Measurements from ENCODE around the gene GPR42.

The GPR42 gene

DNA sequence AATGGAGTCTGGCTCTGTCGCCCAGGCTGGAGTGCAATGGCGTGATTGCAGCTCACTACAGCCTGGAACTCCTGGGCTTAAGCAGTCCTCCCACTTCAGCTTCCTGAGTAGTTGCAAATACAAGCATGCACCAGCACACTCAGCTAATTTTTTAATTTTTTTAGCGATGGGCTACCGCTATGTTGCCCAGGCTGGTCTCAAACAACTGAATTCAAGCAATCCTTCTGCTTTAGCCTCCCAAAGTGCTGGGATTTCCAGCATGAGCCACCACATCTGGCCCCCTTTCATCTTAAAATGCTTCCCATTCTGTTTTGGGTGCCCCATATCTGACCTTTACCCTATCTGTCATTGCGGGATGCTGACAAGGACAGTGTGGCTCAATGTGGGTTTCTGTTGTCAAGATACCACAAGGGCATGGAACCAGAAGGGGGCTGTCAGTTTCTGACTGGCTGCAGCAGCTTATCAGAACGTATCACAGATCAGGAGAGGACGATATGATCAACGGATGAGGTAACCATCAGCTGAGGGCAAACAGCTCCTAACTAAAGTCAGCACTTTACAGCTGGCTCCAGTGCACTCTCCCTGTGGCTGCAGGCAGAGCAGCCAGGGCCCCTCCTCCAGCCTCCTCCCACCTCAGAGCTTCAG, 32.4 kb downstream of the GPR42 start:
- TF ChIP-seq, protein P1, sequence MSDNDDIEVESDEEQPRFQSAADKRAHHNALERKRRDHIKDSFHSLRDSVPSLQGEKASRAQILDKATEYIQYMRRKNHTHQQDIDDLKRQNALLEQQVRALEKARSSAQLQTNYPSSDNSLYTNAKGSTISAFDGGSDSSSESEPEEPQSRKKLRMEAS (IDR thresholded peaks at IDR 0.05), result no peak
- TF ChIP-seq, protein P2, sequence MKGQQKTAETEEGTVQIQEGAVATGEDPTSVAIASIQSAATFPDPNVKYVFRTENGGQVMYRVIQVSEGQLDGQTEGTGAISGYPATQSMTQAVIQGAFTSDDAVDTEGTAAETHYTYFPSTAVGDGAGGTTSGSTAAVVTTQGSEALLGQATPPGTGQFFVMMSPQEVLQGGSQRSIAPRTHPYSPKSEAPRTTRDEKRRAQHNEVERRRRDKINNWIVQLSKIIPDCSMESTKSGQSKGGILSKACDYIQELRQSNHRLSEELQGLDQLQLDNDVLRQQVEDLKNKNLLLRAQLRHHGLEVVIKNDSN (IDR thresholded peaks at IDR 0.05), result no peak
- no peak for TF ChIP-seq TEAD4 (IDR thresholded peaks at IDR 0.05)
- TF ChIP-seq CREB1 (IDR thresholded peaks at IDR 0.05; ENCODE audit: low read depth), result no peak
- TF ChIP-seq FOXM1 (IDR thresholded peaks at IDR 0.05; ENCODE audit: borderline replicate concordance, low read depth), result no peak
- TF ChIP-seq NFIC (IDR thresholded peaks at IDR 0.05), result no peak
- TF ChIP-seq CEBPB (IDR thresholded peaks at IDR 0.05), result no peak
- TF ChIP-seq TCF12 (IDR thresholded peaks at IDR 0.05; ENCODE audit: low read depth), result no peak
- no peak for TF ChIP-seq ZBTB7A (IDR thresholded peaks at IDR 0.05; ENCODE audit: low read depth)
- no peak for TF ChIP-seq RAD21 (IDR thresholded peaks at IDR 0.05; ENCODE audit: low read depth)
- TF ChIP-seq EGR1 (IDR thresholded peaks at IDR 0.05), result no peak
- no peak for TF ChIP-seq EP300 (IDR thresholded peaks at IDR 0.05; ENCODE audit: borderline replicate concordance)
- TF ChIP-seq YY1 (IDR thresholded peaks at IDR 0.05; ENCODE audit: low read depth), result no peak
- no peak for TF ChIP-seq TAF1 (IDR thresholded peaks at IDR 0.05; ENCODE audit: low read depth)

DNA sequence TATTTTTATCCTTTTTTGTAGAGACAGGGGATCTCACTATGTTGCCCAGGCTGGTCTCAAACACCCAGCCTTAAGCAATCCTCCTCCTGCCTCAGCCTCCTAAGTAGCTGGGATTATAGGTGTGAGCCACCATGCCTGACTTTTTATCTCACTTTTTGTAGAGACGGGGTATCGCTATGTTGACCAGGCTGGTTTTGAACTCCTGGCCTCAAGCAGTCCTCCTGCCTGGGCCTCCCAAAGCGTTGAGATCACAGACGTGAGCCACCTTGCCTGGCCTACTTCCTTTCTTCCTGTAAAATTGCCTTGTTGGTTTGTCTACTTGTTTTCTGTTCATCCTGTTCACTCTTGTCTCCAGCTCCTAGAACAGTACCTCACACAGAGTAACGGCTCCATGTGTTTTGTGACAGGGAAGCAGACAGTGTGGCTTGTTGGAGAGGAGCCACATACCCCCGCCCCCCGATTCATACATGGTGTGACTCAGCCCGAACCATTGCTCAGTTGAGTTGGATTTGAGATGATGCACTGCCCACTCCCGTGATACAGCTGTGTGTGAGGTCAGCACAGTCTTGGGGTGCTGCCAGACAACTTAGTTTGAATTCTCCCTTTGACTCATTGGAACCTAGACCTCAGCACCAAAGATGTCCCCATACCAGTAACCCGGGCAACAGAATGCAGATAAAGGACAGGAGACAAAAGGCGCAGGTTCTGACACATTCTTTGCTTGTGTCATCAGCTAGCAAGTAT, 34.2 kb downstream of the GPR42 start:
- TF ChIP-seq CEBPB (IDR thresholded peaks at IDR 0.05), result no peak
- no peak for TF ChIP-seq NFIC (IDR thresholded peaks at IDR 0.05)
- no peak for TF ChIP-seq FOXM1 (IDR thresholded peaks at IDR 0.05; ENCODE audit: borderline replicate concordance, low read depth)
- TF ChIP-seq ZBTB7A (IDR thresholded peaks at IDR 0.05; ENCODE audit: low read depth), result no peak
- TF ChIP-seq TAF1 (IDR thresholded peaks at IDR 0.05; ENCODE audit: low read depth), result no peak
- no peak for TF ChIP-seq CREB1 (IDR thresholded peaks at IDR 0.05; ENCODE audit: low read depth)
- no peak for TF ChIP-seq EP300 (IDR thresholded peaks at IDR 0.05; ENCODE audit: borderline replicate concordance)
- TF ChIP-seq, protein P1 (IDR thresholded peaks at IDR 0.05), result no peak
- TF ChIP-seq, protein P2 (IDR thresholded peaks at IDR 0.05), result no peak
- no peak for TF ChIP-seq RAD21 (IDR thresholded peaks at IDR 0.05; ENCODE audit: low read depth)
- no peak for TF ChIP-seq TEAD4 (IDR thresholded peaks at IDR 0.05)
- TF ChIP-seq, protein P3, sequence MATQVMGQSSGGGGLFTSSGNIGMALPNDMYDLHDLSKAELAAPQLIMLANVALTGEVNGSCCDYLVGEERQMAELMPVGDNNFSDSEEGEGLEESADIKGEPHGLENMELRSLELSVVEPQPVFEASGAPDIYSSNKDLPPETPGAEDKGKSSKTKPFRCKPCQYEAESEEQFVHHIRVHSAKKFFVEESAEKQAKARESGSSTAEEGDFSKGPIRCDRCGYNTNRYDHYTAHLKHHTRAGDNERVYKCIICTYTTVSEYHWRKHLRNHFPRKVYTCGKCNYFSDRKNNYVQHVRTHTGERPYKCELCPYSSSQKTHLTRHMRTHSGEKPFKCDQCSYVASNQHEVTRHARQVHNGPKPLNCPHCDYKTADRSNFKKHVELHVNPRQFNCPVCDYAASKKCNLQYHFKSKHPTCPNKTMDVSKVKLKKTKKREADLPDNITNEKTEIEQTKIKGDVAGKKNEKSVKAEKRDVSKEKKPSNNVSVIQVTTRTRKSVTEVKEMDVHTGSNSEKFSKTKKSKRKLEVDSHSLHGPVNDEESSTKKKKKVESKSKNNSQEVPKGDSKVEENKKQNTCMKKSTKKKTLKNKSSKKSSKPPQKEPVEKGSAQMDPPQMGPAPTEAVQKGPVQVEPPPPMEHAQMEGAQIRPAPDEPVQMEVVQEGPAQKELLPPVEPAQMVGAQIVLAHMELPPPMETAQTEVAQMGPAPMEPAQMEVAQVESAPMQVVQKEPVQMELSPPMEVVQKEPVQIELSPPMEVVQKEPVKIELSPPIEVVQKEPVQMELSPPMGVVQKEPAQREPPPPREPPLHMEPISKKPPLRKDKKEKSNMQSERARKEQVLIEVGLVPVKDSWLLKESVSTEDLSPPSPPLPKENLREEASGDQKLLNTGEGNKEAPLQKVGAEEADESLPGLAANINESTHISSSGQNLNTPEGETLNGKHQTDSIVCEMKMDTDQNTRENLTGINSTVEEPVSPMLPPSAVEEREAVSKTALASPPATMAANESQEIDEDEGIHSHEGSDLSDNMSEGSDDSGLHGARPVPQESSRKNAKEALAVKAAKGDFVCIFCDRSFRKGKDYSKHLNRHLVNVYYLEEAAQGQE (IDR thresholded peaks at IDR 0.05; ENCODE audit: low read depth), result no peak
- no peak for TF ChIP-seq YY1 (IDR thresholded peaks at IDR 0.05; ENCODE audit: low read depth)
- TF ChIP-seq TCF12 (IDR thresholded peaks at IDR 0.05; ENCODE audit: low read depth), result no peak
- TF ChIP-seq EGR1 (IDR thresholded peaks at IDR 0.05), result no peak

DNA sequence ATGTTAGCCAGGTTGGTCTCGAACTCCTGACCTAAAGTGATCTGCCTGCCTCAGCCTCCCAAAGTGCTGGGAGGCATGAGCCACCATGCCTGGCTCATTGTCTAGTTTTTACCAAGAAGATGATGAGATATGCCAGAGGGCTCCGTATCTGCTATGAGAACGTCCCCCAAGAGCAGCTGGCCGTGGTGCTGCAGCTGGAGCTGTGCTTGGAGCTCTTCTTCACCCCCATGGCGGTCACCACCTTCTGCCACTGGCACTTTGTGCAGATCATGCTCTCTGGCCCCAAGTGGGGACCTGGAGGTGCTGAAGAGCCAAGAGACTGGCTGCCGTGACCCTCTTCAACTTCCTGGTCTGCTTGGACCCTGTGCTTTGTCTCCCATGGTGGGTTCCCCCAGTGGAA, 36.8 kb downstream of the GPR42 start:
- no peak for TF ChIP-seq TEAD4 (IDR thresholded peaks at IDR 0.05)
- no peak for TF ChIP-seq ZBTB7A (IDR thresholded peaks at IDR 0.05; ENCODE audit: low read depth)
- TF ChIP-seq, protein P3 (IDR thresholded peaks at IDR 0.05; ENCODE audit: low read depth), result peak; percentile 46
- no peak for TF ChIP-seq TCF12 (IDR thresholded peaks at IDR 0.05; ENCODE audit: low read depth)

DNA sequence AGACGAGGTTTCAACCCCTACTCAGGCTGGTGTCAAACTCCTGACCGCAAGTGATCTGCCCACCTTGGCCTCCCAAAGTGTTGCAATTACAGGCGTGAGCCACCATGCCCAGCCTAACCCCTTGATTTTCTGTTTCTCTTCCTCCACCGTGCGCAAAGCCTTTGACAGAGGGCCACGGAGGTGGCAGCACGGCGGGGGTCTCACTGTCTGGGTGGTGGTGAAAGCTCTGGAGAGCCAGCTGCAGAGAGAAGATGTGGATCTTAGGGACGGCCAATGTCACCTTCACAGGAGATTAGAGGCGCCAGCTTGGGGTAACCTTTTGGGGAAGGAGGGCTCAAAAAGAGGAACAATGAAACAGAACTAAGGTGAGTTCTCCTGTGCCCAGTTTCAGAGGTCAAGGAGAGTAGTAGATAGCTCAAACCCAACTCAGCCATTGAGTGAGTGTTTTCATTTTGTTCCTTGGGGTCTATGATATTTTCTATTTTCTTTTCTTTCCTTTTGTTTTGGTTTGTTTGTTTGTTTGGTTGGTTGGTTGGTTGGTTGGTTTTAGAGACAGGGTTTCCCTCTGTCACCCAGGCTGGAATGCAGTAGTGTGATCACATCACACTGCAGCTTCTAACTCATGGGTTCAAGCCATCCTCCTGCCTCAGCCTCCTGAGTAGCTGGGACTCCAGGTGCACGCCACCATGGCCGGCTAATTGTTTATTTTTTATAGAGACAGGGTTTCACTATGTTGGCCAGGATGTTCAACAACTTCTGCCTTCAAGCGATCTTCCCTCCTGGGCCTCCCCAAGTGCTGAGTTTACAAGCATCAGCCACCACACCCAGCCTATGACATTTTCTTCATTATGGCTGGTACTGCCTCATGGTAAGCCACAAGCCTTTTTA, 37.7 kb downstream of the GPR42 start:
- TF ChIP-seq CEBPB (IDR thresholded peaks at IDR 0.05), result no peak
- no peak for TF ChIP-seq EGR1 (IDR thresholded peaks at IDR 0.05)
- TF ChIP-seq TCF12 (IDR thresholded peaks at IDR 0.05; ENCODE audit: low read depth), result no peak
- TF ChIP-seq RAD21 (IDR thresholded peaks at IDR 0.05; ENCODE audit: low read depth), result no peak
- TF ChIP-seq TEAD4 (IDR thresholded peaks at IDR 0.05), result no peak
- no peak for TF ChIP-seq ZBTB7A (IDR thresholded peaks at IDR 0.05; ENCODE audit: low read depth)
- no peak for TF ChIP-seq CREB1 (IDR thresholded peaks at IDR 0.05; ENCODE audit: low read depth)
- no peak for TF ChIP-seq FOXM1 (IDR thresholded peaks at IDR 0.05; ENCODE audit: borderline replicate concordance, low read depth)
- TF ChIP-seq, protein P1 (IDR thresholded peaks at IDR 0.05), result no peak
- no peak for TF ChIP-seq EP300 (IDR thresholded peaks at IDR 0.05; ENCODE audit: borderline replicate concordance)
- TF ChIP-seq YY1 (IDR thresholded peaks at IDR 0.05; ENCODE audit: low read depth), result no peak
- TF ChIP-seq NFIC (IDR thresholded peaks at IDR 0.05), result no peak

All from Ishikawa (cell line).